Keratinocyte (primary cell): ENCODE measurements around the gene PDE9A. TPM values are rescaled to one million over a fixed set of nuclear protein-coding genes. Genes with fewer than 3 reads are reported as not detected.

ENCODE experiments used
- DNase-seq: peaks from one replicate; pipeline ENCODE4 v3.0.0-alpha.2; 2011; ENCODE audit warnings: low read depth, missing footprints, low spot score
- FAIRE-seq: peaks from 2 replicates; lab custom pipeline; 2011; peaks lifted over from hg19 to GRCh38; lab: Jason Lieb, UNC
- H2AFZ ChIP-seq: 2 replicates; pipeline ENCODE4 v1.6.0; 2012; ENCODE audit warnings: low read length, control low read depth, inconsistent platforms; ENCODE audit not compliant: control insufficient read depth
- H3K27ac ChIP-seq: 2 replicates; pipeline ENCODE4 v1.5.1; 2011; ENCODE audit warnings: low read length; ENCODE audit not compliant: control insufficient read depth, insufficient read depth
- H3K27me3 ChIP-seq: 3 replicates; pipeline ENCODE4 v1.6.0; 2011; ENCODE audit warnings: low read length; ENCODE audit not compliant: control insufficient read depth, insufficient read depth; ENCODE audit errors: extremely low read depth
- H3K36me3 ChIP-seq, 2 experiments: 2 replicates in 1 of 2; 3 replicates in 1 of 2; pipeline ENCODE4 v1.5.1; 2011; ENCODE audit warnings: low read length in 2 of 2, mild to moderate bottlenecking in 1 of 2; ENCODE audit not compliant: control insufficient read depth in 2 of 2, insufficient read depth in 2 of 2; ENCODE audit errors: extremely low read depth in 1 of 2
- H3K4me1 ChIP-seq: 3 replicates; pipeline ENCODE4 v1.5.1; 2011; ENCODE audit warnings: low read length; ENCODE audit not compliant: control insufficient read depth, insufficient read depth; ENCODE audit errors: extremely low read depth
- H3K4me2 ChIP-seq: 3 replicates; pipeline ENCODE4 v1.6.0; 2011; ENCODE audit warnings: low read depth, low read length; ENCODE audit not compliant: control insufficient read depth, insufficient read depth; ENCODE audit errors: extremely low read depth
- H3K4me3 ChIP-seq, 3 experiments: fragments of 200-600 bp in 1 of 3; sonication (generic) in 1 of 3; 2 replicates in 2 of 3; 3 replicates in 1 of 3; pipeline ENCODE4 v1.5.1; 2011 to 2016; ENCODE audit warnings: low read length in 3 of 3, mild to moderate bottlenecking in 3 of 3, control low read depth in 2 of 3, inconsistent platforms in 1 of 3, low read depth in 1 of 3, mixed read lengths in 1 of 3, mixed run types in 1 of 3, moderate library complexity in 1 of 3; ENCODE audit not compliant: control insufficient read depth in 2 of 3, insufficient read depth in 2 of 3; ENCODE audit errors: extremely low read depth in 1 of 3
- H3K79me2 ChIP-seq: 2 replicates; pipeline ENCODE4 v1.6.0; 2012; ENCODE audit warnings: low read length; ENCODE audit not compliant: control insufficient read depth, insufficient read depth
- H3K9ac ChIP-seq: 3 replicates; pipeline ENCODE4 v1.6.0; 2011; ENCODE audit warnings: low read length; ENCODE audit not compliant: control insufficient read depth, insufficient read depth; ENCODE audit errors: extremely low read depth
- H3K9me1 ChIP-seq: 3 replicates; pipeline ENCODE4 v1.6.0; 2011; ENCODE audit warnings: low read length; ENCODE audit not compliant: control insufficient read depth, insufficient read depth; ENCODE audit errors: extremely low read depth
- H3K9me3 ChIP-seq: 2 replicates; pipeline ENCODE4 v1.5.1; 2012; ENCODE audit warnings: low read depth, low read length; ENCODE audit not compliant: control insufficient read depth
- H4K20me1 ChIP-seq: 3 replicates; pipeline ENCODE4 v1.6.0; 2011; ENCODE audit warnings: low read length; ENCODE audit not compliant: control insufficient read depth, insufficient read depth; ENCODE audit errors: extremely low read depth
- EZH2 ChIP-seq: IDR thresholded peaks from one replicate; pipeline ENCODE4 v1.6.1; 2012; ENCODE audit warnings: inconsistent platforms, mild to moderate bottlenecking, low read length, moderate library complexity
- dilution Hi-C: fragments of 300-500 bp; cut with MboI; formaldehyde crosslinking; loops from one replicate; pipeline ENCODE4 v1.7.0; 2020; ENCODE audit warnings: low sequenced_read_pairs; ENCODE audit not compliant: extremely low pct_ligation_motif_present
- polyA plus RNA-seq, 5 experiments: library from polyadenylated mRNA; depleted of rRNA in 3 of 5; stranded (reverse) in 3 of 5; stranded (forward) in 1 of 5; unstranded in 1 of 5; fragments of >200 nt; gene quantifications; 1 replicate in 1 of 5; 2 replicates in 3 of 5; 3 replicates in 1 of 5; pipeline versions ENCODE4 v1.2.1 to v1.2.3, GENCODE V29; 2011 to 2012; ENCODE audit warnings: missing spikeins in 2 of 5, low read depth in 1 of 5, low replicate concordance in 1 of 5
- TF ChIP-seq, protein P1 (sequence below), 3 experiments: IDR thresholded peaks in 1 of 3; conservative IDR thresholded peaks in 1 of 3; optimal IDR thresholded peaks in 1 of 3; 2 replicates in 2 of 3; 3 replicates in 1 of 3; pipeline versions ENCODE3 to v1.5.1; 2011; ENCODE audit warnings: low read length in 3 of 3, mild to moderate bottlenecking in 3 of 3, moderate library complexity in 2 of 3, control low read depth in 1 of 3, inconsistent platforms in 1 of 3; ENCODE audit not compliant: insufficient read depth in 2 of 3; ENCODE audit errors: extremely low read depth in 1 of 3

The PDE9A gene
- polyA plus RNA-seq, 1 donor (not counting 4 experiments of a cell fraction or from before 2014, with no cell fraction given): 0.13 TPM

DNA sequence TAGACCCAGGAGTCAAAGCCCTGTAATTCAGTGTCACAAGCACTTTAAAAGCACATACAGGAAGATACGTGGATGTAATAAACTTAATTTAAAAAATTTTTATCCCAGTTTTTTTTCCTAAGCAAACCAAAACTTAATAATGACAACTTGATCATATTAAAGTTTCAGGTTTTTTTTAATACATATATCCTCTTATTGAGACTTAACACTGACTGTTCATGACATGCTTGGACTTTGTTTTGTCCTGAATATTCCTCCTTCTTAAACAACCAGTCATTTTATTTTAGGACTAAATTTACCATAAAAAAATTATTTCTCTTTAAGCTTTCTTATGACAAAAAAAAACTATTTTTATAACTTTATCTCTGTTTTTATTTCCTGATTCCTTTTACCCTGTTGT, 161.8 kb downstream of the PDE9A start:
- H3K36me3 ChIP-seq: no peaks in the 10 kb centered on the region
- TF ChIP-seq, protein P1, sequence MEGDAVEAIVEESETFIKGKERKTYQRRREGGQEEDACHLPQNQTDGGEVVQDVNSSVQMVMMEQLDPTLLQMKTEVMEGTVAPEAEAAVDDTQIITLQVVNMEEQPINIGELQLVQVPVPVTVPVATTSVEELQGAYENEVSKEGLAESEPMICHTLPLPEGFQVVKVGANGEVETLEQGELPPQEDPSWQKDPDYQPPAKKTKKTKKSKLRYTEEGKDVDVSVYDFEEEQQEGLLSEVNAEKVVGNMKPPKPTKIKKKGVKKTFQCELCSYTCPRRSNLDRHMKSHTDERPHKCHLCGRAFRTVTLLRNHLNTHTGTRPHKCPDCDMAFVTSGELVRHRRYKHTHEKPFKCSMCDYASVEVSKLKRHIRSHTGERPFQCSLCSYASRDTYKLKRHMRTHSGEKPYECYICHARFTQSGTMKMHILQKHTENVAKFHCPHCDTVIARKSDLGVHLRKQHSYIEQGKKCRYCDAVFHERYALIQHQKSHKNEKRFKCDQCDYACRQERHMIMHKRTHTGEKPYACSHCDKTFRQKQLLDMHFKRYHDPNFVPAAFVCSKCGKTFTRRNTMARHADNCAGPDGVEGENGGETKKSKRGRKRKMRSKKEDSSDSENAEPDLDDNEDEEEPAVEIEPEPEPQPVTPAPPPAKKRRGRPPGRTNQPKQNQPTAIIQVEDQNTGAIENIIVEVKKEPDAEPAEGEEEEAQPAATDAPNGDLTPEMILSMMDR (optimal IDR thresholded peaks at IDR 0.05 in 1 of 3, IDR thresholded peaks at IDR 0.05 in 1 of 3, conservative IDR thresholded peaks at IDR 0.05 in 1 of 3; ENCODE audit: extremely low read depth in 1 of 3, insufficient read depth in 2 of 3, low read length in 3 of 3): no peak
- no peak for TF ChIP-seq EZH2
- no peaks in the 10 kb centered on the region for H3K9me1 ChIP-seq
- no peaks in the 10 kb centered on the region for H3K27me3 ChIP-seq
- H3K4me2 ChIP-seq: no peak overlapping the region
- no peak overlapping the region for H2AFZ ChIP-seq
- H3K4me3 ChIP-seq: no peak overlapping the region
- no peaks in the 10 kb centered on the region for H4K20me1 ChIP-seq
- DNase-seq: no peak
- H3K27ac ChIP-seq: no peak overlapping the region
- H3K79me2 ChIP-seq: no peaks in the 10 kb centered on the region
- dilution Hi-C loops: loop anchor here (10.0 kb wide), 1 partner anchor 220 kb away; no protein-coding TSS in a partner anchor
- H3K9ac ChIP-seq: no peak overlapping the region
- FAIRE-seq: no peak
- H3K4me1 ChIP-seq: peaks cover 6% of the 10 kb centered on the region
- H3K9me3 ChIP-seq: peaks cover 2% of the 10 kb centered on the region

DNA sequence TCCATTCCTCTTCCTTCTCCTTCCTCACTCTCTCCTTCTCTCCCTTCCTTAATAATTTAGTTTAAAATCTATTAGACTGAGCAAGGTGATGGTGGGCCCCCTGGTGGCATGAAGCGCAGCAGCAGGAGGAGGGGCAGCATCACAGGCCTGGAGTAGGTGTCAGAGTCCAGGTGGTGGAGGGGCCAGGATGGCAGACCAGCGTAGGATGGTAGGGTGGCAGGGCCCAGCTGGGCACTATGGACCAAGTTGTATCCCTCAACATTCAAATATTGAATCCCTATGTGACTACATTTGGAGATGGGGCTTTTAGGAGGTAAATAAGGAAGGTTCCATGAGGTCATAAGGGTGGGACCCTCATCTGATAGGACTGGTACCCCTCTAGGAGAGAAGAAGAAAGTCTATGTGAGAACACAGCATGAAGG, 164.9 kb downstream of the PDE9A start:
- Histone ChIP-seq H3K9ac (no peak overlapping the region), H3K9me3 (peaks cover 2% of the 10 kb centered on the region), H3K27ac (no peak overlapping the region), H3K4me1 (no peaks in the 10 kb centered on the region), H3K36me3 (no peaks in the 10 kb centered on the region), H3K79me2 (no peaks in the 10 kb centered on the region), H3K4me2 (no peak overlapping the region), H3K9me1 (no peaks in the 10 kb centered on the region), H3K27me3 (peaks cover 5% of the 10 kb centered on the region), H3K4me3 (no peak overlapping the region), H2AFZ (no peak overlapping the region), H4K20me1 (no peaks in the 10 kb centered on the region)
- DNase-seq (peak; percentile 15), FAIRE-seq (no peak)
- dilution Hi-C loops: loop anchor here (10.0 kb wide), 1 partner anchor 224 kb away; no protein-coding TSS in a partner anchor
- TF ChIP-seq, protein P1 (optimal IDR thresholded peaks at IDR 0.05 in 1 of 3, IDR thresholded peaks at IDR 0.05 in 1 of 3, conservative IDR thresholded peaks at IDR 0.05 in 1 of 3; ENCODE audit: extremely low read depth in 1 of 3, insufficient read depth in 2 of 3, low read length in 3 of 3): peak; percentile 86 to 91 (median 88)
- no peak for TF ChIP-seq EZH2
